ENCODE data around the gene SUGT1. TPM values are rescaled to one million over a fixed set of nuclear protein-coding genes. Genes with fewer than 3 reads are reported as not detected.

The SUGT1 gene
- total and polyA plus RNA-seq, 2 experiments from 2014 or later: 51.1 to 52.3 TPM

DNA sequence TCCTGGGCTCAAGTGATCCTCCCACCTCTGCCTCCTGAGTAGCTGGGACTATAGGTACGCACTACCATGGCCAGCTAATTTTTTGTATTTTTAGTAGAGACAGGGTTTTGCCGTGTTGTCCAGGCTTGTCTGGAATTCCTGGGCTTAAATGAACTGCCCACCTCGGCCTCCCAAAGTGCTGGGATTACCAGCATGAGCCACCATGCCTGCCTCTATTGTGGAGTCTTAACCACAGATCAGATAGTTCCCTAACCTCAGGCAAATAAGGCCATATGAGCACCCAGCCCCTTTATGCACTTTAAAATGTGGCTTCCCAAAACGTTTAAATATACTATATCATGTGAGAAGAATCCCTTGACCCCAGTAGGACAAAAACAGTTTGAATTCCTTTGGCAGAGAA, 70.5 kb downstream of the SUGT1 start:
- Histone ChIP-seq H3K27me3 (no peaks in the 10 kb centered on the region), H4K20me1 (ENCODE audit: insufficient read depth, poor library complexity, severe bottlenecking) (no peaks in the 10 kb centered on the region), H3K4me1 (ENCODE audit: insufficient read depth) (no peaks in the 10 kb centered on the region), H3K4me2 (no peak overlapping the region), H2AFZ (no peak overlapping the region), H3K36me3 (replicated peaks; ENCODE audit: insufficient read depth, low read depth) (no peaks in the 10 kb centered on the region), H3K79me2 (no peaks in the 10 kb centered on the region), H3K27ac (no peak overlapping the region), H3K4me3 (no peak overlapping the region), H3K9me2 (replicated peaks; ENCODE audit: insufficient read depth) (no peaks in the 10 kb centered on the region), H3K9me3 (ENCODE audit: low read depth) (no peaks in the 10 kb centered on the region)
- WGBS (ENCODE audit: low lambda C conversion rate, missing lambda C conversion rate): 76% methylated on average over 4 of the region's 4 CpGs
- DNase-seq (ENCODE audit: low spot score): no peak
- TF ChIP-seq CTCF (IDR thresholded peaks at IDR 0.05; ENCODE audit: poor library complexity) (no peak), EZH2phosphoT487 (IDR thresholded peaks at IDR 0.05; ENCODE audit: low read depth, severe bottlenecking, unreplicated experiment) (no peak), EZH2 (IDR thresholded peaks at IDR 0.05; ENCODE audit: borderline replicate concordance) (no peak)

GRCh38 chr13:52725302-52725701, 72.7 kb downstream of the SUGT1 start:
- no peaks in the 10 kb centered on the region for H3K27me3 ChIP-seq
- H3K27ac ChIP-seq: no peak overlapping the region
- no peak overlapping the region for H3K4me3 ChIP-seq
- H3K9me3 ChIP-seq (ENCODE audit: low read depth): no peaks in the 10 kb centered on the region
- no peaks in the 10 kb centered on the region for H3K79me2 ChIP-seq
- H3K36me3 ChIP-seq (replicated peaks; ENCODE audit: insufficient read depth, low read depth): no peaks in the 10 kb centered on the region
- H3K4me1 ChIP-seq (ENCODE audit: insufficient read depth): no peaks in the 10 kb centered on the region
- H3K9me2 ChIP-seq (replicated peaks; ENCODE audit: insufficient read depth): no peaks in the 10 kb centered on the region
- 86% methylated on average over 1 of the region's 1 CpG for WGBS (ENCODE audit: low lambda C conversion rate, missing lambda C conversion rate)
- no peak for TF ChIP-seq EZH2 (IDR thresholded peaks at IDR 0.05; ENCODE audit: borderline replicate concordance)
- no peak for TF ChIP-seq EZH2phosphoT487 (IDR thresholded peaks at IDR 0.05; ENCODE audit: low read depth, severe bottlenecking, unreplicated experiment)
- TF ChIP-seq CTCF (IDR thresholded peaks at IDR 0.05; ENCODE audit: poor library complexity): no peak
- no peaks in the 10 kb centered on the region for H4K20me1 ChIP-seq (ENCODE audit: insufficient read depth, poor library complexity, severe bottlenecking)
- DNase-seq (ENCODE audit: low spot score): no peak
- H3K4me2 ChIP-seq: no peak overlapping the region
- H2AFZ ChIP-seq: no peak overlapping the region

DNA sequence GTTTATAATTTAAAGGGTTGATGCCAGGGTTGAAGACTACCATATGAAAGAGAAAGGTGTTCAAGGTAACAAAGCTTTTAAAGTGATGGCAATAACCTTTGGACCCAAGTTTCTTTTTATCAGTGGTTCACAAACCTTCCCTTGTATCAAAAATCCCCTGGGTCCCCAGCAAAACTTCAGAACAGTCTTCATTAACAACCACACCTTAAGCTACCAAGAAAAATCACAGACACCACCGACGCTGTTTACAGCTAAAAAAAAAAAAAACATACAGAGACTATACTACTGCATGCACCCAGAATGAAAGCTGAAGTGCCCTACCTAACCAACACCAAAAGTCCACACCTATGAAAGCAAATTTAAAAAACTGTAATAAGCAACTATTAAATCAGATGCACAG, 73.6 kb downstream of the SUGT1 start:
- Histone ChIP-seq H3K9me2 (replicated peaks; ENCODE audit: insufficient read depth) (no peaks in the 10 kb centered on the region), H2AFZ (no peak overlapping the region), H3K4me2 (no peak overlapping the region), H3K4me3 (no peak overlapping the region), H3K27me3 (no peaks in the 10 kb centered on the region), H3K27ac (no peak overlapping the region), H3K4me1 (ENCODE audit: insufficient read depth) (no peaks in the 10 kb centered on the region), H3K9me3 (ENCODE audit: low read depth) (no peaks in the 10 kb centered on the region), H3K79me2 (no peaks in the 10 kb centered on the region), H4K20me1 (ENCODE audit: insufficient read depth, poor library complexity, severe bottlenecking) (no peaks in the 10 kb centered on the region), H3K36me3 (replicated peaks; ENCODE audit: insufficient read depth, low read depth) (no peaks in the 10 kb centered on the region)
- TF ChIP-seq EZH2 (IDR thresholded peaks at IDR 0.05; ENCODE audit: borderline replicate concordance) (no peak), CTCF (IDR thresholded peaks at IDR 0.05; ENCODE audit: poor library complexity) (no peak), EZH2phosphoT487 (IDR thresholded peaks at IDR 0.05; ENCODE audit: low read depth, severe bottlenecking, unreplicated experiment) (no peak)
- WGBS (ENCODE audit: low lambda C conversion rate, missing lambda C conversion rate): 71% methylated on average over 2 of the region's 2 CpGs
- no peak for DNase-seq (ENCODE audit: low spot score)

Measured in hepatocyte (in vitro differentiated cells).